GM12872 (cell line): ENCODE results near the gene NDUFB8.

Experiments used
- TF ChIP-seq, protein P1 (sequence below): IDR thresholded peaks from 3 replicates; pipeline ENCODE4 v1.5.1; 2011; ENCODE audit warnings: low read depth, mild to moderate bottlenecking, low read length, moderate library complexity; ENCODE audit not compliant: insufficient read depth

The NDUFB8 gene

DNA sequence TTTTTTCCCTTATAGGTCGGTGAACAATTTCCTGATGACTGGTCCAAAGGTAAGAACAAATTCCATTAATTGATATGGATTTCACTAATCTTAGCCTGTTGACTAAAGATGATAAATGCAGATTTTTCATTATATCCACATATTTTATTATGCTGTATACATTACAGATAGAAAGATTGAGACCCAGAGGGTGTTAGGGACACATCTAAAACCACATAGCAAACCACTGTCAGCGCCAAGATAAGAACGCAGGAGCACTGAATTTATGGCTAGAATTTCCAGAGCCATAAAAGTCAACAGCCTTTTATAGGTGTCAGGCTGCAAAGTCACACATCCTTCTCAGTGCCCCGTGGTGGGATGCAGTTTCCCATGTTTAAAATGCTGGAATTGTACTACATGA is 50.6 kb downstream of the NDUFB8 start:
- TF ChIP-seq, protein P1, sequence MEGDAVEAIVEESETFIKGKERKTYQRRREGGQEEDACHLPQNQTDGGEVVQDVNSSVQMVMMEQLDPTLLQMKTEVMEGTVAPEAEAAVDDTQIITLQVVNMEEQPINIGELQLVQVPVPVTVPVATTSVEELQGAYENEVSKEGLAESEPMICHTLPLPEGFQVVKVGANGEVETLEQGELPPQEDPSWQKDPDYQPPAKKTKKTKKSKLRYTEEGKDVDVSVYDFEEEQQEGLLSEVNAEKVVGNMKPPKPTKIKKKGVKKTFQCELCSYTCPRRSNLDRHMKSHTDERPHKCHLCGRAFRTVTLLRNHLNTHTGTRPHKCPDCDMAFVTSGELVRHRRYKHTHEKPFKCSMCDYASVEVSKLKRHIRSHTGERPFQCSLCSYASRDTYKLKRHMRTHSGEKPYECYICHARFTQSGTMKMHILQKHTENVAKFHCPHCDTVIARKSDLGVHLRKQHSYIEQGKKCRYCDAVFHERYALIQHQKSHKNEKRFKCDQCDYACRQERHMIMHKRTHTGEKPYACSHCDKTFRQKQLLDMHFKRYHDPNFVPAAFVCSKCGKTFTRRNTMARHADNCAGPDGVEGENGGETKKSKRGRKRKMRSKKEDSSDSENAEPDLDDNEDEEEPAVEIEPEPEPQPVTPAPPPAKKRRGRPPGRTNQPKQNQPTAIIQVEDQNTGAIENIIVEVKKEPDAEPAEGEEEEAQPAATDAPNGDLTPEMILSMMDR, result no peak

DNA sequence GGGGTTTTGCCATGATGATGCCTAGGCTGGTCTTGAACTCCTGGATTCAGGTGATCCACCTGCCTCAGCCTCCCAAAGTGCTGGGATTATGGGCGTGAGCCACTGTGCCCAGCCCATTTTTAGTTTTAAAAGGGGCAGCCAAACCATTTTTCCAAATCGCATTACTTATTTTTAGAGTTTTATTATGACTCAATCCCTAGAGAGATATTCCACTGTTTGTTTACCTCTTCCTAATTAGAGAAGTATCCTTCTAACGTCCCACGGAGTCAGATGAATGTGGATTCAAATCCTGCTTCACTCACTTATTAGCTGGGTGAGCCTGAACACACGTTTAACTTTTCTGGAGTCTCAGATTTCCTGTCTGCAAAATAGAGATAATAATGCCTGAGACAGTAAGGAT is 51.7 kb downstream of the NDUFB8 start:
- TF ChIP-seq, protein P1, result no peak
